Measurements from ENCODE around the gene SUGP1. TPM values are rescaled to one million over a fixed set of nuclear protein-coding genes. Genes with fewer than 3 reads are reported as not detected.

The SUGP1 gene
- total and polyA plus RNA-seq, 2 experiments from 2014 or later, result 13.1 to 43.7 TPM

DNA sequence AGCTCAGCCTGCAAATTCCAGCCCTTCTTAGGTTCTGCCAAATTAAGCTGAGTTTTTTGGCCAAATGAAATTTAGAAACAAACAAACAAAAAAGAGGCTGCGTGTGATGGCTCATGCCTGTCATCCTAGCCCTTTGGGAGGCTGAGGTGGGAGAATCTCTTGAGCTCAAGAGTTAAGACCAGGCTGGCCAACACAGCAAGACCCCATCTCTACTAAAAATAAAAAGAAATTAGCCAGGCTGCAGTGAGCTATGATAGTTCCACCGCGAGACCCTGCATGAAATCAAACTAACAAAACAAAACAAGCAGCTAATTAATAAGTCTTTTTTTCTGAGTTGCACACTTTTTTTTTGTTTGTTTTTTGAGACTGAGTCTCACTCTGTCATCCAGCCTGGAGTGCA lies 90.6 kb downstream of the SUGP1 start:
- no peaks in the 10 kb centered on the region for H4K20me1 ChIP-seq (ENCODE audit: insufficient read depth, poor library complexity, severe bottlenecking)
- no peak overlapping the region for H2AFZ ChIP-seq
- no peak for DNase-seq (ENCODE audit: low spot score)
- TF ChIP-seq EZH2phosphoT487 (IDR thresholded peaks at IDR 0.05; ENCODE audit: low read depth, severe bottlenecking, unreplicated experiment), result no peak
- TF ChIP-seq, protein P1, sequence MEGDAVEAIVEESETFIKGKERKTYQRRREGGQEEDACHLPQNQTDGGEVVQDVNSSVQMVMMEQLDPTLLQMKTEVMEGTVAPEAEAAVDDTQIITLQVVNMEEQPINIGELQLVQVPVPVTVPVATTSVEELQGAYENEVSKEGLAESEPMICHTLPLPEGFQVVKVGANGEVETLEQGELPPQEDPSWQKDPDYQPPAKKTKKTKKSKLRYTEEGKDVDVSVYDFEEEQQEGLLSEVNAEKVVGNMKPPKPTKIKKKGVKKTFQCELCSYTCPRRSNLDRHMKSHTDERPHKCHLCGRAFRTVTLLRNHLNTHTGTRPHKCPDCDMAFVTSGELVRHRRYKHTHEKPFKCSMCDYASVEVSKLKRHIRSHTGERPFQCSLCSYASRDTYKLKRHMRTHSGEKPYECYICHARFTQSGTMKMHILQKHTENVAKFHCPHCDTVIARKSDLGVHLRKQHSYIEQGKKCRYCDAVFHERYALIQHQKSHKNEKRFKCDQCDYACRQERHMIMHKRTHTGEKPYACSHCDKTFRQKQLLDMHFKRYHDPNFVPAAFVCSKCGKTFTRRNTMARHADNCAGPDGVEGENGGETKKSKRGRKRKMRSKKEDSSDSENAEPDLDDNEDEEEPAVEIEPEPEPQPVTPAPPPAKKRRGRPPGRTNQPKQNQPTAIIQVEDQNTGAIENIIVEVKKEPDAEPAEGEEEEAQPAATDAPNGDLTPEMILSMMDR (IDR thresholded peaks at IDR 0.05; ENCODE audit: poor library complexity), result no peak
- TF ChIP-seq EZH2 (IDR thresholded peaks at IDR 0.05; ENCODE audit: borderline replicate concordance), result no peak
- no peak overlapping the region for H3K27ac ChIP-seq
- 82% methylated on average over 3 of the region's 3 CpGs for WGBS (ENCODE audit: low lambda C conversion rate, missing lambda C conversion rate)
- H3K9me3 ChIP-seq (ENCODE audit: low read depth), result no peaks in the 10 kb centered on the region
- no peaks in the 10 kb centered on the region for H3K79me2 ChIP-seq
- no peak overlapping the region for H3K4me3 ChIP-seq
- H3K27me3 ChIP-seq, result peaks cover 12% of the 10 kb centered on the region
- no peaks in the 10 kb centered on the region for H3K9me2 ChIP-seq (replicated peaks; ENCODE audit: insufficient read depth)
- H3K4me1 ChIP-seq (ENCODE audit: insufficient read depth), result no peaks in the 10 kb centered on the region
- H3K4me2 ChIP-seq, result no peak overlapping the region
- H3K36me3 ChIP-seq (replicated peaks; ENCODE audit: insufficient read depth, low read depth), result no peaks in the 10 kb centered on the region

DNA sequence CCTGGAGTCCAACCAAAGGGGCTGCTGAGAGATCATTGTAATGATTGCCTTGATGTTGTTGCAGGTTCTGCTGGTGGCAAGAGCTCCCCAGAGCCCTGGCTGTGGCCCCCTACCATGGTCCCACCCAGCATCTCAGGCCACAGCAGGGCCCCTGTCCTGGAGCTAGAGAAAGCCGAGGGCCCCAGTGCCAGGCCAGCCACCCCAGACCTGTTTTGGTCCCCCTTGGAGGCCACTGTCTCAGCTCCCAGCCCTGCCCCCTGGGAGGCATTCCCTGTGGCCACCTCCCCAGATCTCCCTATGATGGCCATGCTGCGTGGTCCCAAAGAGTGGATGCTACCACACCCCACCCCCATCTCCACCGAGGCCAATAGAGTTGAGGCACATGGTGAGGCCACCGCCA lies 93.1 kb downstream of the SUGP1 start:
- DNase-seq (ENCODE audit: low spot score), result no peak
- H3K4me1 ChIP-seq (ENCODE audit: insufficient read depth), result no peaks in the 10 kb centered on the region
- peaks cover 24% of the 10 kb centered on the region for H3K27me3 ChIP-seq

DNA sequence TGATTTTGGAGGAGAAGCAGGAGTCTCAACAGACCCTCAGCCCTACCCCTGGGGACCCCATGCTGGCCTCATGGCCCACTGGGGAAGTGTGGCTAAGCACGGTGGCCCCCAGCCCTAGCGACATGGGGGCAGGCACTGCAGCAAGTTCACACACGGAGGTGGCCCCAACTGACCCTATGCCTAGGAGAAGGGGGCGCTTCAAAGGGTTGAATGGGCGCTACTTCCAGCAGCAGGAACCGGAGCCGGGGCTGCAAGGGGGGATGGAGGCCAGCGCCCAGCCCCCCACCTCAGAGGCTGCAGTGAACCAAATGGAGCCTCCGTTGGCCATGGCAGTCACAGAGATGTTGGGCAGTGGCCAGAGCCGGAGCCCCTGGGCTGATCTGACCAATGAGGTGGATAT lies 93.6 kb downstream of the SUGP1 start:
- Histone ChIP-seq H3K27ac (no peak overlapping the region), H3K9me3 (ENCODE audit: low read depth) (no peaks in the 10 kb centered on the region), H3K79me2 (no peaks in the 10 kb centered on the region), H3K36me3 (replicated peaks; ENCODE audit: insufficient read depth, low read depth) (no peaks in the 10 kb centered on the region), H3K27me3 (peaks cover 24% of the 10 kb centered on the region), H3K9me2 (replicated peaks; ENCODE audit: insufficient read depth) (no peaks in the 10 kb centered on the region), H2AFZ (no peak overlapping the region), H3K4me3 (no peak overlapping the region), H4K20me1 (ENCODE audit: insufficient read depth, poor library complexity, severe bottlenecking) (no peaks in the 10 kb centered on the region), H3K4me1 (ENCODE audit: insufficient read depth) (no peaks in the 10 kb centered on the region), H3K4me2 (no peak overlapping the region)
- TF ChIP-seq EZH2phosphoT487 (IDR thresholded peaks at IDR 0.05; ENCODE audit: low read depth, severe bottlenecking, unreplicated experiment) (no peak), EZH2 (IDR thresholded peaks at IDR 0.05; ENCODE audit: borderline replicate concordance) (no peak)
- TF ChIP-seq, protein P1 (IDR thresholded peaks at IDR 0.05; ENCODE audit: poor library complexity), result no peak
- 80% methylated on average over 10 of the region's 10 CpGs for WGBS (ENCODE audit: low lambda C conversion rate, missing lambda C conversion rate)
- no peak for DNase-seq (ENCODE audit: low spot score)

More for the DNA sequence above, 93.1 kb downstream of the SUGP1 start:
- no peaks in the 10 kb centered on the region for H3K36me3 ChIP-seq (replicated peaks; ENCODE audit: insufficient read depth, low read depth)
- H4K20me1 ChIP-seq (ENCODE audit: insufficient read depth, poor library complexity, severe bottlenecking), result no peaks in the 10 kb centered on the region
- no peak overlapping the region for H3K27ac ChIP-seq
- H3K79me2 ChIP-seq, result no peaks in the 10 kb centered on the region
- H3K9me2 ChIP-seq (replicated peaks; ENCODE audit: insufficient read depth), result no peaks in the 10 kb centered on the region
- no peak for TF ChIP-seq EZH2phosphoT487 (IDR thresholded peaks at IDR 0.05; ENCODE audit: low read depth, severe bottlenecking, unreplicated experiment)
- no peak for TF ChIP-seq EZH2 (IDR thresholded peaks at IDR 0.05; ENCODE audit: borderline replicate concordance)
- TF ChIP-seq, protein P1 (IDR thresholded peaks at IDR 0.05; ENCODE audit: poor library complexity), result no peak
- H3K9me3 ChIP-seq (ENCODE audit: low read depth), result no peaks in the 10 kb centered on the region
- H3K4me2 ChIP-seq, result no peak overlapping the region
- no peak overlapping the region for H2AFZ ChIP-seq
- WGBS (ENCODE audit: low lambda C conversion rate, missing lambda C conversion rate), result 89% methylated on average over 4 of the region's 4 CpGs
- H3K4me3 ChIP-seq, result no peak overlapping the region

DNA sequence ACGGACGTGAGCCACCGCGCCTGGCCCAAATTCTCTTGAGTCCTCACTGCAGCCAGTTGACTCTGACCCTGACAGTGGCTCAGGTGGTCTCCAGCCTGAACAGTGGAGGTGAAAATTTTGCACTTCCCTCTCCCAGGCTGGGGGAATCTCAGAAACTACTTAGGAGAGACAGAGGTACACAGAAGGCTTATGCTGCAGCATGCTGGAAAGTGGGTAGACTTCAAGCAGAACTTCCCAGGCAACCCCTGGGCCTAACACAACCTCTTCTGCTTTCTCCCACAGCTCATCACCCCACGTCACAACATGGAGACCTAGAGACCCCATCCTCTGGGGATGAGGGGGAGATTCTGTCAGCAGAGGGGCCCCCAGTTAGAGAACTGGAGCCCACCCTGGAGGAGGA lies 94.1 kb downstream of the SUGP1 start:
- 90% methylated on average over 5 of the region's 5 CpGs for WGBS (ENCODE audit: low lambda C conversion rate, missing lambda C conversion rate)
- Histone ChIP-seq H3K4me3 (no peak overlapping the region), H3K4me2 (no peak overlapping the region), H3K27me3 (peaks cover 24% of the 10 kb centered on the region), H3K27ac (no peak overlapping the region), H2AFZ (no peak overlapping the region), H3K9me3 (ENCODE audit: low read depth) (no peaks in the 10 kb centered on the region), H3K4me1 (ENCODE audit: insufficient read depth) (no peaks in the 10 kb centered on the region), H3K9me2 (replicated peaks; ENCODE audit: insufficient read depth) (no peaks in the 10 kb centered on the region), H3K36me3 (replicated peaks; ENCODE audit: insufficient read depth, low read depth) (no peaks in the 10 kb centered on the region), H3K79me2 (no peaks in the 10 kb centered on the region), H4K20me1 (ENCODE audit: insufficient read depth, poor library complexity, severe bottlenecking) (no peaks in the 10 kb centered on the region)
- TF ChIP-seq, protein P1 (IDR thresholded peaks at IDR 0.05; ENCODE audit: poor library complexity), result no peak
- no peak for TF ChIP-seq EZH2phosphoT487 (IDR thresholded peaks at IDR 0.05; ENCODE audit: low read depth, severe bottlenecking, unreplicated experiment)
- no peak for TF ChIP-seq EZH2 (IDR thresholded peaks at IDR 0.05; ENCODE audit: borderline replicate concordance)
- no peak for DNase-seq (ENCODE audit: low spot score)
